ENCODE results near the gene HDAC6. TPM values are rescaled to one million over a fixed set of nuclear protein-coding genes. Genes with fewer than 3 reads are reported as not detected.

HDAC6 gene
- total RNA-seq, 4 donors from 2014 or later: 74.4 to 105 (median 93.3) TPM

GRCh38 chrX:48776818-48777439, 24.9 kb upstream of the HDAC6 start:
- no peak for DNase-seq
- intact Hi-C loops (cut with DNase I; ENCODE audit: low total_unique reads) (no loop called here), in situ Hi-C loops (cut with MboI; ENCODE audit: low pct_ligation_motif_present in 1 of 4, low pct_unique_long_range_greater_than_20kb in 1 of 4, low sequenced_read_pairs in 3 of 4) (no loop called here)
- H3K36me3 ChIP-seq: no peaks in the 10 kb centered on the region
- H3K4me3 ChIP-seq: no peak overlapping the region
- H3K4me1 ChIP-seq: no peaks in the 10 kb centered on the region
- WGBS, 2 donors (ENCODE audit: low coverage in 1 of 2): 80 to 100% methylated on average over 1 to 13 of the region's 13 CpGs
- no peaks in the 10 kb centered on the region for H3K9me3 ChIP-seq
- no peak for TF ChIP-seq CTCF (IDR thresholded peaks at IDR 0.05)
- H3K27me3 ChIP-seq: no peaks in the 10 kb centered on the region
- no peak overlapping the region for H3K27ac ChIP-seq

GRCh38 chrX:48779399-48779798, 22.5 kb upstream of the HDAC6 start:
- intact Hi-C loops (cut with DNase I; ENCODE audit: low total_unique reads) (no loop called here), in situ Hi-C loops (cut with MboI; ENCODE audit: low pct_ligation_motif_present in 1 of 4, low pct_unique_long_range_greater_than_20kb in 1 of 4, low sequenced_read_pairs in 3 of 4) (no loop called here)
- Histone ChIP-seq H3K36me3 (no peaks in the 10 kb centered on the region), H3K27me3 (no peaks in the 10 kb centered on the region), H3K4me3 (no peak overlapping the region), H3K4me1 (no peaks in the 10 kb centered on the region), H3K9me3 (no peaks in the 10 kb centered on the region), H3K27ac (no peak overlapping the region)
- DNase-seq: no peak
- 78 to 100% methylated on average over 1 to 7 of the region's 7 CpGs for WGBS, 2 donors (ENCODE audit: low coverage in 1 of 2)
- TF ChIP-seq POLR2AphosphoS5 (IDR thresholded peaks at IDR 0.05) (no peak), POLR2A (IDR thresholded peaks at IDR 0.05) (no peak), CTCF (IDR thresholded peaks at IDR 0.05) (no peak), EP300 (IDR thresholded peaks at IDR 0.05; ENCODE audit: low read depth) (no peak)

GRCh38 chrX:48781705-48782104, 20.2 kb upstream of the HDAC6 start:
- intact Hi-C loops (cut with DNase I; ENCODE audit: low total_unique reads): no loop called here

GRCh38 chrX:48782216-48782615, 19.7 kb upstream of the HDAC6 start:
- Histone ChIP-seq H3K27ac (no peak overlapping the region), H3K36me3 (no peaks in the 10 kb centered on the region), H3K4me3 (no peak overlapping the region), H3K9me3 (no peaks in the 10 kb centered on the region), H3K4me1 (no peaks in the 10 kb centered on the region), H3K27me3 (no peaks in the 10 kb centered on the region)
- 58 to 64% methylated on average over 2 of the region's 2 CpGs for WGBS, 2 donors (ENCODE audit: low coverage in 1 of 2)
- TF ChIP-seq POLR2A (IDR thresholded peaks at IDR 0.05): no peak
- in situ Hi-C loops (cut with MboI; ENCODE audit: low pct_ligation_motif_present in 1 of 4, low pct_unique_long_range_greater_than_20kb in 1 of 4, low sequenced_read_pairs in 3 of 4) (no loop called here), intact Hi-C loops (cut with DNase I; ENCODE audit: low total_unique reads) (no loop called here)
- DNase-seq: no peak

More at GRCh38 chrX:48781705-48782104, 20.2 kb upstream of the HDAC6 start:
- no peaks in the 10 kb centered on the region for H3K9me3 ChIP-seq
- TF ChIP-seq POLR2AphosphoS5 (IDR thresholded peaks at IDR 0.05) (no peak), CTCF (IDR thresholded peaks at IDR 0.05) (no peak), POLR2A (IDR thresholded peaks at IDR 0.05) (no peak), EP300 (IDR thresholded peaks at IDR 0.05; ENCODE audit: low read depth) (no peak)
- H3K4me3 ChIP-seq: no peak overlapping the region
- H3K36me3 ChIP-seq: no peaks in the 10 kb centered on the region
- no peaks in the 10 kb centered on the region for H3K4me1 ChIP-seq
- in situ Hi-C loops (cut with MboI; ENCODE audit: low pct_ligation_motif_present in 1 of 4, low pct_unique_long_range_greater_than_20kb in 1 of 4, low sequenced_read_pairs in 3 of 4): no loop called here
- no peak overlapping the region for H3K27ac ChIP-seq
- WGBS, 2 donors (ENCODE audit: low coverage in 1 of 2): 92% methylated on average over 6 of the region's 6 CpGs; no CpG with 5 or more reads in 1 of the 2 donors
- no peaks in the 10 kb centered on the region for H3K27me3 ChIP-seq
- DNase-seq: no peak

- Histone ChIP-seq H3K27me3 (no peaks in the 10 kb centered on the region), H3K4me1 (no peaks in the 10 kb centered on the region), H3K36me3 (no peaks in the 10 kb centered on the region), H3K9me3 (no peaks in the 10 kb centered on the region), H3K4me3 (no peak overlapping the region), H3K27ac (no peak overlapping the region)
- no peak for TF ChIP-seq POLR2AphosphoS5 (IDR thresholded peaks at IDR 0.05)
- no peak for TF ChIP-seq EP300 (IDR thresholded peaks at IDR 0.05; ENCODE audit: low read depth)
- no peak for TF ChIP-seq POLR2A (IDR thresholded peaks at IDR 0.05)
- no peak for TF ChIP-seq CTCF (IDR thresholded peaks at IDR 0.05)
- no peak for DNase-seq
- intact Hi-C loops (cut with DNase I; ENCODE audit: low total_unique reads): no loop called here
- in situ Hi-C loops (cut with MboI; ENCODE audit: low pct_ligation_motif_present in 1 of 4, low pct_unique_long_range_greater_than_20kb in 1 of 4, low sequenced_read_pairs in 3 of 4): no loop called here
- 91% methylated on average over 13 of the region's 13 CpGs; no CpG with 5 or more reads in 1 of the 2 donors for WGBS, 2 donors (ENCODE audit: low coverage in 1 of 2)
Measured at GRCh38 chrX:48782795-48783194, 19.1 kb upstream of the HDAC6 start.

All from transverse colon (tissue), 4 donors.